HepG2 (cell line): Measurements from ENCODE around the gene CTDSP2. TPM values are rescaled to one million over a fixed set of nuclear protein-coding genes. Genes with fewer than 3 reads are reported as not detected.
A peak's percentile ranks its signal among the peaks of the same experiment; 100 is the strongest.

Experiments used
- AHDC1 ChIP-seq: sonication (generic); formaldehyde crosslinking; IDR thresholded peaks from 2 replicates; pipeline ENCODE4 v1.5.1; 2020; ENCODE audit warnings: mild to moderate bottlenecking, missing genetic modification reagents, borderline replicate concordance
- ATF5 ChIP-seq: sonication (generic); formaldehyde crosslinking; IDR thresholded peaks from 2 replicates; pipeline ENCODE4 v1.4.0; 2020; ENCODE audit warnings: mild to moderate bottlenecking, low read depth, missing genetic modification reagents
- CHCHD3 ChIP-seq: sonication (generic); formaldehyde crosslinking; IDR thresholded peaks from 2 replicates; pipeline ENCODE4 v1.8.0; 2022; ENCODE audit warnings: mild to moderate bottlenecking, missing genetic modification reagents, moderate library complexity
- DMAP1 ChIP-seq: IDR thresholded peaks from 2 replicates; pipeline ENCODE4 v1.6.1; 2016
- ETV5 ChIP-seq: IDR thresholded peaks from 2 replicates; pipeline ENCODE4 v1.6.1; 2018; ENCODE audit warnings: missing biosample characterization, missing genetic modification reagents, inconsistent platforms, borderline replicate concordance
- LBX2 ChIP-seq: sonication (generic); formaldehyde crosslinking; IDR thresholded peaks from 2 replicates; pipeline ENCODE4 v1.5.0; 2020; ENCODE audit warnings: missing genetic modification reagents, mild to moderate bottlenecking, borderline replicate concordance
- POGK ChIP-seq: sonication (generic); formaldehyde crosslinking; conservative IDR thresholded peaks from 2 replicates; pipeline ENCODE4 v1.8.0; 2022; ENCODE audit warnings: mild to moderate bottlenecking, moderate library complexity, missing genetic modification reagents
- POGZ ChIP-seq: sonication (generic); formaldehyde crosslinking; IDR thresholded peaks from 2 replicates; pipeline ENCODE4 v1.4.0; 2020; ENCODE audit warnings: mild to moderate bottlenecking, missing genetic modification reagents
- STAT5B ChIP-seq: sonication (generic); formaldehyde crosslinking; IDR thresholded peaks from 2 replicates; pipeline ENCODE4 v1.4.0; 2020; ENCODE audit warnings: missing genetic modification reagents
- TBX2 ChIP-seq: sonication (generic); formaldehyde crosslinking; IDR thresholded peaks from 2 replicates; pipeline ENCODE4 v1.5.0; 2020; ENCODE audit warnings: missing genetic modification reagents, mild to moderate bottlenecking, borderline replicate concordance
- XRCC5 ChIP-seq: fragments of 200-400 bp; formaldehyde crosslinking; optimal IDR thresholded peaks from 2 replicates; pipeline ENCODE3; 2017; ENCODE audit warnings: mild to moderate bottlenecking, low read length
- YEATS4 ChIP-seq: sonication (generic); formaldehyde crosslinking; IDR thresholded peaks from 2 replicates; pipeline ENCODE4 v1.4.0; 2020; ENCODE audit warnings: missing genetic modification reagents, borderline replicate concordance
- ZBTB10 ChIP-seq: sonication (generic); formaldehyde crosslinking; IDR thresholded peaks from 2 replicates; pipeline ENCODE4 v1.4.0; 2020; ENCODE audit warnings: missing genetic modification reagents, borderline replicate concordance
- ZNF12 ChIP-seq: sonication (generic); formaldehyde crosslinking; IDR thresholded peaks from 2 replicates; pipeline ENCODE4 v1.5.0; 2020; ENCODE audit warnings: missing genetic modification reagents
- ZNF331 ChIP-seq: sonication (generic); formaldehyde crosslinking; IDR thresholded peaks from 2 replicates; pipeline ENCODE4 v1.4.0; 2020; ENCODE audit warnings: missing genetic modification reagents
- ZNF709 ChIP-seq: sonication (generic); formaldehyde crosslinking; IDR thresholded peaks from 2 replicates; pipeline ENCODE4 v1.5.0; 2020; ENCODE audit warnings: mild to moderate bottlenecking, missing genetic modification reagents
- ZNF775 ChIP-seq: sonication (generic); formaldehyde crosslinking; IDR thresholded peaks from 2 replicates; pipeline ENCODE4 v1.4.0; 2020; ENCODE audit warnings: missing genetic modification reagents, mild to moderate bottlenecking, moderate library complexity, borderline replicate concordance
- polyA plus RNA-seq, 8 experiments: library from polyadenylated mRNA; depleted of rRNA in 3 of 8; stranded (reverse) in 7 of 8; unstranded in 1 of 8; fragments of >200 nt; fragmentation: Illumina TruSeq in 4 of 8; extraction: Trizol in 4 of 8; gene quantifications; 2 replicates each; pipeline versions ENCODE4 v1.2.1 to v1.2.3, GENCODE V29; 2011 to 2016; ENCODE audit warnings: low read depth in 4 of 8, missing spikeins in 1 of 8, mixed read lengths in 1 of 8; ENCODE audit not compliant: insufficient read depth in 1 of 8
- total RNA-seq, 5 experiments: library from RNA; depleted of rRNA; stranded (reverse); fragments of >200 nt; fragmentation: Illumina TruSeq; extraction: Trizol; gene quantifications; 2 replicates each; pipeline ENCODE4 v1.2.3, GENCODE V29; 2016; ENCODE audit warnings: low read depth in 1 of 5

Gene CTDSP2
- total and polyA plus RNA-seq, 2 of the 13 experiments (the other 11 are each of a cell fraction or from before 2014, with no cell fraction given): 38.1 to 82.5 TPM

- TF ChIP-seq XRCC5: peak; percentile 96
- TF ChIP-seq TBX2 (CRISPR knock-in tag): peak; percentile 88
- TF ChIP-seq ATF5 (CRISPR knock-in tag): no peak
- no peak for TF ChIP-seq STAT5B (CRISPR knock-in tag)
- TF ChIP-seq ZNF12 (CRISPR knock-in tag): peak; percentile 45; the same call in 1 of the 2 replicates
- no peak for TF ChIP-seq LBX2
- no peak for TF ChIP-seq ZNF775 (CRISPR knock-in tag)
- peak; percentile 48; the same call in 1 of the 2 replicates for TF ChIP-seq ETV5
- peak; percentile 93 for TF ChIP-seq YEATS4 (CRISPR knock-in tag)
- peak; percentile 94 for TF ChIP-seq DMAP1 (CRISPR knock-in tag)
- peak; percentile 94 for TF ChIP-seq ZNF331 (CRISPR knock-in tag)
- no peak for TF ChIP-seq ZBTB10 (CRISPR knock-in tag)
- TF ChIP-seq CHCHD3 (CRISPR knock-in tag): no peak
- TF ChIP-seq ZNF709 (CRISPR knock-in tag): no peak
- TF ChIP-seq AHDC1: peak; percentile 70; the same call in 1 of the 2 replicates
- TF ChIP-seq POGK (CRISPR knock-in tag): peak; percentile 91
- TF ChIP-seq POGZ: peak; percentile 97
Observed at GRCh38 chr12:57782608-57783465, 63.7 kb downstream of the CTDSP2 start, which contains the start of gene TSFM (continued).
